A549 (cell line): ENCODE data around the gene MED27.

Experiments
- CBX2 ChIP-seq: fragments of 200-600 bp; sonication (generic); IDR thresholded peaks from 2 replicates; pipeline ENCODE4 v1.6.1; 2016; ENCODE audit warnings: low read depth, mild to moderate bottlenecking, borderline replicate concordance
- CEBPB ChIP-seq, 2 experiments: fragments of >200 bp in 1 of 2; sonication (Bioruptor Twin) in 1 of 2; formaldehyde crosslinking in 1 of 2; IDR thresholded peaks; 2 replicates each; pipeline ENCODE4 v1.6.1; 2012 to 2016
- CTCF ChIP-seq: fragments of >200 bp; sonication (Bioruptor Twin); formaldehyde crosslinking; IDR thresholded peaks from 3 replicates; pipeline ENCODE4 v1.5.1; 2016
- ELK1 ChIP-seq: fragments of 150-350 bp; IDR thresholded peaks from 2 replicates; pipeline ENCODE4 v1.6.1; 2014; ENCODE audit warnings: low read depth, mild to moderate bottlenecking, low read length
- KDM1A ChIP-seq: fragments of 200-600 bp; sonication (generic); IDR thresholded peaks from 2 replicates; pipeline ENCODE4 v1.6.1; 2016; ENCODE audit warnings: low read depth, mild to moderate bottlenecking
- POLR2A ChIP-seq: IDR thresholded peaks from 2 replicates; pipeline ENCODE4 v1.6.1; 2012; ENCODE audit warnings: mild to moderate bottlenecking, low read length
- RFX5 ChIP-seq: fragments of 450-650 bp; IDR thresholded peaks from 2 replicates; pipeline ENCODE4 v1.7.1; 2014; ENCODE audit warnings: antibody characterized with exemption, mild to moderate bottlenecking, moderate library complexity
- RNF2 ChIP-seq: fragments of 200-600 bp; sonication (generic); IDR thresholded peaks from 2 replicates; pipeline ENCODE4 v1.6.1; 2016; ENCODE audit warnings: low read depth, mild to moderate bottlenecking, antibody characterized with exemption, moderate library complexity, borderline replicate concordance
- SMC3 ChIP-seq: fragments of >200 bp; sonication (Bioruptor Twin); formaldehyde crosslinking; IDR thresholded peaks from 3 replicates; pipeline ENCODE4 v1.6.1; 2018; ENCODE audit warnings: inconsistent platforms
- ZNF302 ChIP-seq: fragments of 250-450 bp; sonication (Bioruptor Pico); IDR thresholded peaks from 2 replicates; pipeline ENCODE4 v1.9.0; 2021; ENCODE audit warnings: inconsistent platforms, mild to moderate bottlenecking, moderate library complexity
- TF ChIP-seq, protein P1 (sequence below): fragments of 450-650 bp; IDR thresholded peaks from 2 replicates; pipeline ENCODE4 v1.6.1; 2014; ENCODE audit warnings: antibody characterized with exemption
- TF ChIP-seq, protein P2 (sequence below): fragments of 250-450 bp; sonication (Bioruptor Pico); IDR thresholded peaks from 2 replicates; pipeline ENCODE4 v1.5.0; 2021; ENCODE audit warnings: mild to moderate bottlenecking, moderate library complexity, borderline replicate concordance
- TF ChIP-seq, protein P3 (sequence below): IDR thresholded peaks from 2 replicates; pipeline ENCODE4 v1.6.1; 2012

DNA sequence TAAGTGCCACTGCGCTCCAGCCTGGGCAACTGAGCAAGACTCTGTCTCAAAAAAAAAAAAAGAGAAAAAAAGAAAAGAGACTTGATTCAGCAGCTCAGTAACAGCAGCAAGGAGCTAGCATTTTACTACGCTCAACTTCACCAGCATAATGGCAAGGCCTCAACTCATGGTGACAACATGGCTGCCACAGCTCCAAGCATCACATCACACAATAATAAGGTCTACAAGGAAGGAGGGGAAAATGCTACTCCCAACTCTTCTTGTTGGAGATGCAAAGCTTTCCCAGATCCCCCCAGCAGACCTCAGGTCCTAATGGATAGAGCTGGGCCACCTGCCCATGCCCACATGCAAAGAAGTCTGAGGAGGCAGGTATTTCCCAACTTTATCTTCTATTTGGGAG lies 253.6 kb downstream of the MED27 start:
- TF ChIP-seq ELK1 (no peak), CTCF (no peak), POLR2A (no peak), SMC3 (no peak), CBX2 (no peak), ZNF302 (no peak), KDM1A (no peak), CEBPB (IDR thresholded peaks at IDR 0.05) (no peak), RNF2 (no peak), RFX5 (no peak)
- TF ChIP-seq, protein P1, sequence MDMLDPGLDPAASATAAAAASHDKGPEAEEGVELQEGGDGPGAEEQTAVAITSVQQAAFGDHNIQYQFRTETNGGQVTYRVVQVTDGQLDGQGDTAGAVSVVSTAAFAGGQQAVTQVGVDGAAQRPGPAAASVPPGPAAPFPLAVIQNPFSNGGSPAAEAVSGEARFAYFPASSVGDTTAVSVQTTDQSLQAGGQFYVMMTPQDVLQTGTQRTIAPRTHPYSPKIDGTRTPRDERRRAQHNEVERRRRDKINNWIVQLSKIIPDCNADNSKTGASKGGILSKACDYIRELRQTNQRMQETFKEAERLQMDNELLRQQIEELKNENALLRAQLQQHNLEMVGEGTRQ = no peak
- TF ChIP-seq, protein P2, sequence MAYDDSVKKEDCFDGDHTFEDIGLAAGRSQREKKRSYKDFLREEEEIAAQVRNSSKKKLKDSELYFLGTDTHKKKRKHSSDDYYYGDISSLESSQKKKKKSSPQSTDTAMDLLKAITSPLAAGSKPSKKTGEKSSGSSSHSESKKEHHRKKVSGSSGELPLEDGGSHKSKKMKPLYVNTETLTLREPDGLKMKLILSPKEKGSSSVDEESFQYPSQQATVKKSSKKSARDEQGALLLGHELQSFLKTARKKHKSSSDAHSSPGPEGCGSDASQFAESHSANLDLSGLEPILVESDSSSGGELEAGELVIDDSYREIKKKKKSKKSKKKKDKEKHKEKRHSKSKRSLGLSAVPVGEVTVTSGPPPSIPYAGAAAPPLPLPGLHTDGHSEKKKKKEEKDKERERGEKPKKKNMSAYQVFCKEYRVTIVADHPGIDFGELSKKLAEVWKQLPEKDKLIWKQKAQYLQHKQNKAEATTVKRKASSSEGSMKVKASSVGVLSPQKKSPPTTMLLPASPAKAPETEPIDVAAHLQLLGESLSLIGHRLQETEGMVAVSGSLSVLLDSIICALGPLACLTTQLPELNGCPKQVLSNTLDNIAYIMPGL (CRISPR knock-in tag) = no peak
- TF ChIP-seq, protein P3, sequence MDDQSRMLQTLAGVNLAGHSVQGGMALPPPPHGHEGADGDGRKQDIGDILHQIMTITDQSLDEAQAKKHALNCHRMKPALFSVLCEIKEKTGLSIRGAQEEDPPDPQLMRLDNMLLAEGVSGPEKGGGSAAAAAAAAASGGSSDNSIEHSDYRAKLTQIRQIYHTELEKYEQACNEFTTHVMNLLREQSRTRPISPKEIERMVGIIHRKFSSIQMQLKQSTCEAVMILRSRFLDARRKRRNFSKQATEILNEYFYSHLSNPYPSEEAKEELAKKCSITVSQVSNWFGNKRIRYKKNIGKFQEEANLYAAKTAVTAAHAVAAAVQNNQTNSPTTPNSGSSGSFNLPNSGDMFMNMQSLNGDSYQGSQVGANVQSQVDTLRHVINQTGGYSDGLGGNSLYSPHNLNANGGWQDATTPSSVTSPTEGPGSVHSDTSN = no peak
